ENCODE measurements around the gene CACNA2D4.

The CACNA2D4 gene

DNA sequence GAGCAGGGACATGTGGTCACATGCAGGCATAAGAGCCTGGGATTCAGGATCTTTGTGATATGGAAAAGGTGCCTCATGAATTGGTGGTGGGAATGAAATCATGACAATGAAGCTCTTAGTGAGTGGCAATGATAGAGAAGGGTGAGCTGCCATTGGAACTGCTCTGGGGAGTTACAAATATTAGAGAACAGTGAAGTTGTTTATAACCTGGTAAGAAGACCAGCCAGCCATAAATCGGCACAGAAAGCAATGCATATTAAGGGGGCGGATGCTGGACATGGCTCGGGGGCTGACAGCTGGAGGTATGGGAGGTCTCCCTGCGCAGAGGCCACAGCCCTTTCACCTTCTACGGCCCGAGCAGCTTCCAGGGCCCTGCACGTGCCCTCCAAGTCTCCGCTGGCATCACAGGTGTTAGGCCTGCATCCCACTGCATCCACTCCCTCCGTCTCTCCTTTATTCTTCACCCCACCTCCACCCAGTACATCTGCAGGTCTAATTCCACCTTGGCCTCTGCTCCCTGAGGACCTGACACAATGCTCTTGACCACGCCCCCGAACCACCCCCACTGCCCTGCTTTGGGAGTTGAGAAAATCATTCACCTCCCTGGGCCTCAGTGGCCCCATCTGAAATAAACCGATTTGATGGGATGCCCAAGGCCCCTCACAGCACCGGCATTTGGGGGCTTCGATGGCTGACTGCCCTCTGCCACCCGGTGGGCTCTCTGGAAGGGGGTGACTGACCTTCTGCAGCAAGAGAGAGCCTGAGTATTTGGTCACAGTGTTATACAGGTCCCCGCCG is 4.1 kb downstream of the CACNA2D4 start:
- Histone ChIP-seq H2AFZ (no peak overlapping the region), H3K36me3 (ENCODE audit: control insufficient read depth, insufficient read depth, low read length) (no peaks in the 10 kb centered on the region), H3K79me2 (no peaks in the 10 kb centered on the region), H3K27ac (no peak overlapping the region), H3K9ac (no peak overlapping the region), H3K27me3 (ENCODE audit: control insufficient read depth, insufficient read depth, low read length) (no peaks in the 10 kb centered on the region), H3K9me3 (ENCODE audit: control insufficient read depth, low read length) (no peaks in the 10 kb centered on the region), H3K4me3 (ENCODE audit: low read depth, low read length) (no peak overlapping the region), H3K4me2 (ENCODE audit: low read length) (no peak overlapping the region), H3K4me1 (no peaks in the 10 kb centered on the region)
- TF ChIP-seq, protein P1, sequence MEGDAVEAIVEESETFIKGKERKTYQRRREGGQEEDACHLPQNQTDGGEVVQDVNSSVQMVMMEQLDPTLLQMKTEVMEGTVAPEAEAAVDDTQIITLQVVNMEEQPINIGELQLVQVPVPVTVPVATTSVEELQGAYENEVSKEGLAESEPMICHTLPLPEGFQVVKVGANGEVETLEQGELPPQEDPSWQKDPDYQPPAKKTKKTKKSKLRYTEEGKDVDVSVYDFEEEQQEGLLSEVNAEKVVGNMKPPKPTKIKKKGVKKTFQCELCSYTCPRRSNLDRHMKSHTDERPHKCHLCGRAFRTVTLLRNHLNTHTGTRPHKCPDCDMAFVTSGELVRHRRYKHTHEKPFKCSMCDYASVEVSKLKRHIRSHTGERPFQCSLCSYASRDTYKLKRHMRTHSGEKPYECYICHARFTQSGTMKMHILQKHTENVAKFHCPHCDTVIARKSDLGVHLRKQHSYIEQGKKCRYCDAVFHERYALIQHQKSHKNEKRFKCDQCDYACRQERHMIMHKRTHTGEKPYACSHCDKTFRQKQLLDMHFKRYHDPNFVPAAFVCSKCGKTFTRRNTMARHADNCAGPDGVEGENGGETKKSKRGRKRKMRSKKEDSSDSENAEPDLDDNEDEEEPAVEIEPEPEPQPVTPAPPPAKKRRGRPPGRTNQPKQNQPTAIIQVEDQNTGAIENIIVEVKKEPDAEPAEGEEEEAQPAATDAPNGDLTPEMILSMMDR (IDR thresholded peaks at IDR 0.05): no peak

DNA sequence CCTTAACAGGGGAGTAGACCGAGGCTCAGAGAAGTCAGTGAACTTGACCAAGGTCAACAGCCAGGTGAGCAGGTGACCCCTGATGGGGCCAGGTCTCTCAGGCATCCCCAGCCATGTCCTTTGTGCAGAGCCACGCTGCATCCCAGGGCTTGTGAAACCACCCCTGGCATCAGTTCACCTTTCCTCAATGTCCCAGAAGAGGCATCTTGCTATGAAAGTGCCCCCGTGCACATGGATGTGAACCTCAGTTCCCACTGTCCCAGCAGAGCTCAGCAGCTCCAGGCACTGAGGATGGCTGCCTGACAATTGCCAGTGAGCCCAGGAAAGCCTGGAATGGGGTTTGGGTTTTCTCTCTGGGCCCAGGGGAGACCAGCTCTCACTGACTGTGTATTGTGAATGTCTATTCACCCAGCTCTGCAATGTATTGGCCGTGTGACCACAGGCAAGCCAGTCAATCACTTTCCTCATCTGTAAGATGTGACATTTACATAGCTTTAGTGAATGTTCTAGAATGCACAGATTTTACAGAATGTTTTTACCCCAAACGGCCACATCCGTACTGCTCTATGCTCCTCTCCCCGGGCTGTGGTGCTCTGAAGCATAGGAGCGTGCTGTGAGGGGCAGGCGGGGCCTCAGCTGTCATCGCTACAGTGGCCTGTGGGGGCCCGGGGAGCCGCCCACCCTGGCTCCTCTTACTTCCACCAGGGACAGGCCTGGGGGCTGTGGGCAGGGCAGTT is 4.9 kb downstream of the CACNA2D4 start:
- no peaks in the 10 kb centered on the region for H3K79me2 ChIP-seq
- no peaks in the 10 kb centered on the region for H3K27me3 ChIP-seq (ENCODE audit: control insufficient read depth, insufficient read depth, low read length)
- H3K36me3 ChIP-seq (ENCODE audit: control insufficient read depth, insufficient read depth, low read length): no peaks in the 10 kb centered on the region
- H2AFZ ChIP-seq: no peak overlapping the region
- no peaks in the 10 kb centered on the region for H3K4me1 ChIP-seq
- no peaks in the 10 kb centered on the region for H3K9me3 ChIP-seq (ENCODE audit: control insufficient read depth, low read length)
- TF ChIP-seq, protein P1 (IDR thresholded peaks at IDR 0.05): no peak
- H3K4me3 ChIP-seq (ENCODE audit: low read depth, low read length): no peak overlapping the region
- H3K4me2 ChIP-seq (ENCODE audit: low read length): no peak overlapping the region
- no peak overlapping the region for H3K27ac ChIP-seq
- no peak overlapping the region for H3K9ac ChIP-seq

DNA sequence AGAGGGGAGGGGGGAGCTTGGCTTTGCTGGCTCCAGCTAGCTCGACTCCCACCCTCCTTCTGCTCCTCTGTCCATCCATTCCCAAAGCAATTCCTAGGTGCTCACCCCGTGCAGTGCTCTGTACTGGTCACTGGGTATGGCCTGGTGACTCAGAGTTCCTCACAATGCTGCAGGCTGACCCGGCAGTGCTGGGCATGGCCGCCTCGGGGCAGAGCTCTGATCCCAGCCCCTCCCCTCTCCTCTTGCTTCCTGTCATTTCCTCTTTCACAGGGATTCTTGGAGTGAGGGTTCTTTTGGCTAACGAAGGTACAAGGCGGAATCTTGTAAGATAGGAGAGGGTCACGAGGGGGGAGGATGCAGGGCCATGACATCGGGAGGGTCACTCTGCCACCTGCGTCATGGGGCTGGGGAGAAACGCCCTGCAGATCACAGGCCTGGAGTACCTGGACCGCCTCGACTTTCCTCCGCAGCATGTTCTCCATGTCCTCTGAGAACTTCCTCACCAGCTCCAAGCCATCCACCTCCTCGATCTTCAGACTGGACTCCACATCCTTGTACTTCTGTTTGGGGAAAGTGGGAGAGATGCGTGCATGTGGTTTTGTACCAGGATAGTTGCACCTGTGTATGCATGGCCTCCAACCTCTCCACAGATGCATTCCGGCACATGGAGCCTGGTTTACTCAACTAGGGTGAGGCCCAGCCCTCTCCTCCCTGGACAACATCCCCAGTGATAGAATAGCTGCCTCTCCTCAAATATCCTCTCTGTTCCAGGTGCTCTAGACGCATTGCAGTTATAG is 5.7 kb downstream of the CACNA2D4 start:
- no peak overlapping the region for H3K4me2 ChIP-seq (ENCODE audit: low read length)
- no peaks in the 10 kb centered on the region for H3K79me2 ChIP-seq
- H3K4me3 ChIP-seq (ENCODE audit: low read depth, low read length): no peak overlapping the region
- no peaks in the 10 kb centered on the region for H3K27me3 ChIP-seq (ENCODE audit: control insufficient read depth, insufficient read depth, low read length)
- TF ChIP-seq, protein P1 (IDR thresholded peaks at IDR 0.05): no peak
- no peak overlapping the region for H2AFZ ChIP-seq
- no peaks in the 10 kb centered on the region for H3K4me1 ChIP-seq
- H3K27ac ChIP-seq: no peak overlapping the region
- H3K36me3 ChIP-seq (ENCODE audit: control insufficient read depth, insufficient read depth, low read length): no peaks in the 10 kb centered on the region
- no peak overlapping the region for H3K9ac ChIP-seq
- no peaks in the 10 kb centered on the region for H3K9me3 ChIP-seq (ENCODE audit: control insufficient read depth, low read length)

DNA sequence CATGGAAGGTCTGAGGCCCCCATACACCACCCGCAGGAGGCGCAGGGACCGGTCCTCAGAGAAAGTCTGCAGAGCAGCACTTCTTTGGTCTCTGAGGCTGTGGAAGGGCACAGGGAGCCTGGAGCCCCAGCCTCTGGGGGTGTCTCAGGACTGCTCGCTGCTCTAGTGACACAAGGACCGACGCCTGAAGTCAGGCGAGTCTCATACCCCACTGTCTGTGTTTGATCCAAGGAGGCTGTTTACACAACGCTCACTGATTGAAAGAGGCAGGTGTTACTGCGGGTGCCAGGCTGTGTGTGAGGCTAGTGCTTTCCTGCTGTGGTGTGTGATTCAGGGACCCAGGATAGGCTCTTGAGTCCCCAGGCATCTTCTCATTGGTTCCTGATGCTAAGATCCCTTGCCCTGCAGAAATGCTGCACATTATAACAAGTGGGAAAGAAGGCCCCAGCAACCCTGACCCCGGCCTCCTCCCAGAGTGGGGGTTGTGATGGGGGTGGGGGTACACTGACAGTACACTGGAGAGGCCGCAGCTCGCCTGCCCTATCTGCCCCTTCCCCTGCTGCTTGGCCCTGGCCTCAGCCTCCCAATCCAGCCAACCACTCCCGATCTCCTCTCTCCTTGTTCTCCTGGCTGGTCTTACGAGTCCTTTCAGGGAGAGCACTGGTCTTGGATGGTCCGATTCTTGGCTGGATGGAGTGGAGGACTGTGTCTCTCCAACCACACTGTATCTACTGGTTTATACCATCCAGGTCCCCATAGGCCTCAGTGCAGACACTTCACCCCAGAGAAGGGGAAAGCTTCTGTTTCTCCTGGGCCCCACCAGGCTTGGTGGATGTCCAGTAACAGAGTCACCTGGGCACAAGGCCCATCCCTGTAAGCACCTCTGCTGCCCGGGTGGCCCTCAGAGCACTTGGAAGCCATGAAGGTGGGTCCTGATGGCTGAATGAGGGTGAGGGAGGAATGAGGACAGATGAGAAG is 6.6 kb downstream of the CACNA2D4 start:
- no peaks in the 10 kb centered on the region for H3K27me3 ChIP-seq (ENCODE audit: control insufficient read depth, insufficient read depth, low read length)
- H3K4me1 ChIP-seq: no peaks in the 10 kb centered on the region

More for the DNA sequence above, 6.6 kb downstream of the CACNA2D4 start:
- H3K27ac ChIP-seq: no peak overlapping the region
- no peak overlapping the region for H3K9ac ChIP-seq
- H3K4me2 ChIP-seq (ENCODE audit: low read length): no peak overlapping the region
- no peaks in the 10 kb centered on the region for H3K79me2 ChIP-seq
- no peaks in the 10 kb centered on the region for H3K9me3 ChIP-seq (ENCODE audit: control insufficient read depth, low read length)
- no peak overlapping the region for H2AFZ ChIP-seq
- TF ChIP-seq, protein P1 (IDR thresholded peaks at IDR 0.05): no peak
- H3K36me3 ChIP-seq (ENCODE audit: control insufficient read depth, insufficient read depth, low read length): no peaks in the 10 kb centered on the region
- H3K4me3 ChIP-seq (ENCODE audit: low read depth, low read length): no peak overlapping the region
